Endodermal cell (in vitro differentiated cells): ENCODE results near the gene CENPL. TPM values are rescaled to one million over a fixed set of nuclear protein-coding genes. Genes with fewer than 3 reads are reported as not detected.
"Not testable (repeated sequence)": the region's sequence is repeated elsewhere in the genome, so short reads cannot be mapped to it uniquely, and the experiment has no call there.

ENCODE experiments used
- DNase-seq: peaks from one replicate; pipeline ENCODE4 v3.0.0-alpha.2; 2017
- H3K27ac ChIP-seq: 2 replicates; pipeline ENCODE4 v1.5.1; 2013; ENCODE audit warnings: mild to moderate bottlenecking, low read depth, low read length, moderate library complexity
- H3K27me3 ChIP-seq: 2 replicates; pipeline ENCODE4 v1.6.1; 2013; ENCODE audit warnings: mild to moderate bottlenecking, low read length, moderate library complexity; ENCODE audit not compliant: insufficient read depth, control insufficient read depth, poor library complexity, severe bottlenecking
- H3K36me3 ChIP-seq: 2 replicates; pipeline ENCODE4 v1.7.0; 2013; ENCODE audit warnings: mild to moderate bottlenecking, low read length, moderate library complexity; ENCODE audit not compliant: control insufficient read depth, insufficient read depth
- H3K4me1 ChIP-seq: one replicate; pipeline ENCODE4 v1.7.0; 2013; ENCODE audit warnings: low read length; ENCODE audit not compliant: control insufficient read depth, insufficient read depth
- H3K4me3 ChIP-seq: 2 replicates; pipeline ENCODE4 v1.5.1; 2013; ENCODE audit warnings: mild to moderate bottlenecking, low read length, moderate library complexity
- H3K9ac ChIP-seq: 2 replicates; pipeline ENCODE4 v1.6.1; 2013; ENCODE audit warnings: mild to moderate bottlenecking, low read length, moderate library complexity; ENCODE audit not compliant: poor library complexity, severe bottlenecking; ENCODE audit errors: extremely low read depth
- H3K9me3 ChIP-seq: 2 replicates; pipeline ENCODE4 v1.6.1; 2013; ENCODE audit warnings: mild to moderate bottlenecking, low read length, moderate library complexity; ENCODE audit not compliant: control insufficient read depth
- H3K27ac Mint-ChIP-seq: 2 replicates; pipeline ENCODE4 v1.8.0; 2020; ENCODE audit warnings: mixed read lengths
- H3K27me3 Mint-ChIP-seq: 2 replicates; pipeline ENCODE4 v1.8.0; 2021; ENCODE audit warnings: mild to moderate bottlenecking, mixed read lengths; ENCODE audit not compliant: insufficient read depth
- H3K36me3 Mint-ChIP-seq: 2 replicates; pipeline ENCODE4 v1.8.0; 2020; ENCODE audit warnings: low read depth, mixed read lengths
- H3K4me1 Mint-ChIP-seq: 2 replicates; pipeline ENCODE4 v1.8.0; 2020; ENCODE audit warnings: mixed read lengths
- H3K4me3 Mint-ChIP-seq: 2 replicates; pipeline ENCODE4 v1.8.0; 2020; ENCODE audit warnings: mild to moderate bottlenecking, moderate library complexity, mixed read lengths
- H3K9me3 Mint-ChIP-seq: 2 replicates; pipeline ENCODE4 v1.8.0; 2020; ENCODE audit warnings: mild to moderate bottlenecking, mixed read lengths
- WGBS, 2 experiments: methylation state at CpG; one replicate each; pipeline versions ENCODE4 v1.1.5 to v1.1.7; 2013; ENCODE audit warnings: missing lambda C conversion rate in 2 of 2, mixed read lengths in 1 of 2; ENCODE audit not compliant: insufficient coverage in 1 of 2, insufficient read length in 1 of 2; 5-methylcytosine and 5-hydroxymethylcytosine counted together
- total RNA-seq, 2 donors: library from RNA; stranded (reverse); fragmentation: NEBNext Ultra II Directional in 1 of 2; extraction: Animal tissue kit (Norgen Biotek cat#: 25700) in 1 of 2; gene quantifications; 2 replicates in 1 of 2; 3 replicates in 1 of 2; pipeline ENCODE4 v1.2.1, GENCODE V29; 2021
- TF ChIP-seq, protein P1 (sequence below): fragments of 200-600 bp; sonication (generic); conservative IDR thresholded peaks from 2 replicates; pipeline ENCODE4 v1.5.0; 2021; ENCODE audit warnings: antibody characterized with exemption, mild to moderate bottlenecking

CENPL gene
- total RNA-seq, 2 donors from 2014 or later: 15.8 to 18.9 TPM

DNA sequence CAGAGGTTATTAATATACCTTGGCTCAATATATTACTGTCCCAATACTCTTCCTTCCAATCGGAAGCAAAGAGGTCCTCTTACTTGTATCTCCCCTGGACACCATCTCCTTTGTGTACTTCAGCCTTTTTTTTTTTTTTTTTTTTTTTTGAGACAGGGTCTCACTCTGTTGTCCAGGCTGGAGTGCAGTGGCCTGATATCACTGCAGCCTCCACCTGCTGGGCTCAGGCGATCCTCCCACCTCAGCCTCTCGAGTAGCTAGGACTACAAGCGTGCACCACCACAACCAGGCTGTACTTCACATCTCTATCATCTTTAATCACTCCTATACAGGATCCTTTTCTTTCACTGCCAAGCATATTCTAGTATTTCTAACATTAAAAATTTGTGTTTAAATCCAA is 3.0 kb downstream of the CENPL start:
- WGBS, 2 experiments: 88 to 92% methylated on average over 4 of the region's 4 CpGs
- Histone ChIP-seq H3K9me3 (no peaks in the 10 kb centered on the region), H3K27ac (no peak overlapping the region), H3K4me1 (peaks cover 3% of the 10 kb centered on the region), H3K4me3 (peak overlapping the region; percentile 99), H3K27me3 (no peaks in the 10 kb centered on the region), H3K36me3 (peaks cover 19% of the 10 kb centered on the region), H3K9ac (no peak overlapping the region)
- Mint-ChIP-seq H3K4me3 (no peak overlapping the region), H3K4me1 (peaks cover 9% of the 10 kb centered on the region), H3K9me3 (peaks cover 2% of the 10 kb centered on the region), H3K27me3 (no peaks in the 10 kb centered on the region), H3K36me3 (peaks cover 42% of the 10 kb centered on the region), H3K27ac (no peak overlapping the region)
- TF ChIP-seq, protein P1, sequence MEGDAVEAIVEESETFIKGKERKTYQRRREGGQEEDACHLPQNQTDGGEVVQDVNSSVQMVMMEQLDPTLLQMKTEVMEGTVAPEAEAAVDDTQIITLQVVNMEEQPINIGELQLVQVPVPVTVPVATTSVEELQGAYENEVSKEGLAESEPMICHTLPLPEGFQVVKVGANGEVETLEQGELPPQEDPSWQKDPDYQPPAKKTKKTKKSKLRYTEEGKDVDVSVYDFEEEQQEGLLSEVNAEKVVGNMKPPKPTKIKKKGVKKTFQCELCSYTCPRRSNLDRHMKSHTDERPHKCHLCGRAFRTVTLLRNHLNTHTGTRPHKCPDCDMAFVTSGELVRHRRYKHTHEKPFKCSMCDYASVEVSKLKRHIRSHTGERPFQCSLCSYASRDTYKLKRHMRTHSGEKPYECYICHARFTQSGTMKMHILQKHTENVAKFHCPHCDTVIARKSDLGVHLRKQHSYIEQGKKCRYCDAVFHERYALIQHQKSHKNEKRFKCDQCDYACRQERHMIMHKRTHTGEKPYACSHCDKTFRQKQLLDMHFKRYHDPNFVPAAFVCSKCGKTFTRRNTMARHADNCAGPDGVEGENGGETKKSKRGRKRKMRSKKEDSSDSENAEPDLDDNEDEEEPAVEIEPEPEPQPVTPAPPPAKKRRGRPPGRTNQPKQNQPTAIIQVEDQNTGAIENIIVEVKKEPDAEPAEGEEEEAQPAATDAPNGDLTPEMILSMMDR: no peak
- DNase-seq: no peak

- TF ChIP-seq, protein P1: no peak
- Histone ChIP-seq H3K27me3 (no peaks in the 10 kb centered on the region), H3K9ac (no peak overlapping the region), H3K27ac (no peak overlapping the region), H3K9me3 (no peaks in the 10 kb centered on the region), H3K4me1 (peaks cover 3% of the 10 kb centered on the region), H3K36me3 (peaks cover 19% of the 10 kb centered on the region), H3K4me3 (no peak overlapping the region)
- WGBS, 2 experiments: 86 to 100% methylated on average over 1 of the region's 1 CpG
- peaks cover 3% of the 10 kb centered on the region for H3K9me3 Mint-ChIP-seq
- H3K36me3 Mint-ChIP-seq: peaks cover 64% of the 10 kb centered on the region
- no peak overlapping the region for H3K4me3 Mint-ChIP-seq
- no peak for DNase-seq
- peaks cover 6% of the 10 kb centered on the region for H3K4me1 Mint-ChIP-seq
- H3K27me3 Mint-ChIP-seq: no peaks in the 10 kb centered on the region
- H3K27ac Mint-ChIP-seq: no peak overlapping the region
Measured at GRCh38 chr1:173818459-173818858, 6.2 kb downstream of the CENPL start.

DNA sequence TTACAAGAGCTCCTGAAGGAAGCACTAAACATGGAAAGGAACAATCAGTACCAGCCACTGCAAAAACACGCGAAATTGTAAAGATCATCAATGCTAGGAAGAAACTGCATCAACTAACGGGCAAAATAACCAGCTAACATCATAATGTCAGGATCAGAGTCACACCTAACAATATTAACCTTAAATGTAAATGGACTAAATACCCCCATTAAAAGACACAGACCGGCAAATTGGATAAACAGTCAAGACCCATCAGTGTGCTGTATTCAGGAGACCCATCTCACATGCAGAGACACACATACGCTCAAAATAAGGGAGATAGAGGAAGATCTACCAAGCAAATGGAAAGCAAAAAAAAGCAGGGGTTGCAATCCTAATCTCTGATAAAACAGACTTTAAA is 11.0 kb downstream of the CENPL start:
- not testable (repeated sequence) for H3K27me3 Mint-ChIP-seq, H3K9me3 ChIP-seq, H3K27me3 ChIP-seq, H3K4me1 Mint-ChIP-seq, H3K27ac Mint-ChIP-seq, H3K4me3 ChIP-seq, H3K4me3 Mint-ChIP-seq, DNase-seq, H3K9ac ChIP-seq, H3K4me1 ChIP-seq, H3K27ac ChIP-seq
- H3K36me3 Mint-ChIP-seq: peaks cover 75% of the 10 kb centered on the region
- WGBS, 2 experiments: 97 to 100% methylated on average over 5 of the region's 5 CpGs
- H3K36me3 ChIP-seq: peaks cover 27% of the 10 kb centered on the region
- peaks cover 23% of the 10 kb centered on the region for H3K9me3 Mint-ChIP-seq

DNA sequence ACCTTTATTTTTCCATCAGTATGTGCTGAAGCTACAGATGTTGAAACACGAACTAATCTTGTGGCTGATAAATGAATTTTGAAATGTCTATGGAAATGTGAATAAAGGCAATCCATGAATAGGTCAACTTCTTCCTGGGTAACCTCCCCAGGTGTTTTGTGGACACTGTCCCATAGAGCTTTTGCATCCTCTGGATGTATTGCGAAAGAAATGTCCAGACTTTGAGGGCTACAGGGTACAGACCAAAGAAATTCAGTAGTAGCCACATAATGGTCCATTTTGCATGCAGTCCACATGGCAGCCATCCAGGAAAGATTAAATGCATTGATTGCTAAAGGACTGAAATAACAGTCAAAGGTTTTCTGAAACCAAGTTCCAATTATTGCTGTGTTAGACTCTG is 21.7 kb downstream of the CENPL start:
- Histone ChIP-seq H3K36me3 (peaks cover 82% of the 10 kb centered on the region), H3K4me1 (no peaks in the 10 kb centered on the region), H3K27ac (no peak overlapping the region), H3K9me3 (no peaks in the 10 kb centered on the region), H3K9ac (no peak overlapping the region), H3K27me3 (no peaks in the 10 kb centered on the region), H3K4me3 (no peak overlapping the region)
- H3K4me3 Mint-ChIP-seq: no peak overlapping the region
- no peaks in the 10 kb centered on the region for H3K27me3 Mint-ChIP-seq
- H3K4me1 Mint-ChIP-seq: no peaks in the 10 kb centered on the region
- TF ChIP-seq, protein P1: no peak
- H3K36me3 Mint-ChIP-seq: peaks cover 35% of the 10 kb centered on the region
- H3K9me3 Mint-ChIP-seq: no peaks in the 10 kb centered on the region
- H3K27ac Mint-ChIP-seq: no peak overlapping the region
- DNase-seq: no peak
- 98 to 100% methylated on average over 1 to 2 of the region's 2 CpGs for WGBS, 2 experiments

- H3K4me3 Mint-ChIP-seq, H3K4me3 ChIP-seq, H3K27me3 Mint-ChIP-seq, H3K4me1 Mint-ChIP-seq, H3K4me1 ChIP-seq, H3K27ac Mint-ChIP-seq, H3K9ac ChIP-seq, DNase-seq, H3K27ac ChIP-seq, H3K27me3 ChIP-seq: not testable (repeated sequence)
- Histone ChIP-seq H3K36me3 (peaks cover 65% of the 10 kb centered on the region), H3K9me3 (peaks cover 16% of the 10 kb centered on the region)
- peaks cover 12% of the 10 kb centered on the region for H3K9me3 Mint-ChIP-seq
- 100% methylated on average over 1 of the region's 1 CpG; no CpG with 5 or more reads in 1 of the 2 experiments for WGBS, 2 experiments
- H3K36me3 Mint-ChIP-seq: peaks cover 45% of the 10 kb centered on the region
Measured at GRCh38 chr1:173799995-173800394, 24.7 kb downstream of the CENPL start.
